DMS153 (cell line): Measurements from ENCODE around the gene SHROOM1.
"Not testable (repeated sequence)": the region's sequence is repeated elsewhere in the genome, so short reads cannot be mapped to it uniquely, and the experiment has no call there.

Source experiments
- DNase-seq: peaks from one replicate; lab custom pipeline; 2025; lab: John Stamatoyannopoulos, UW

The SHROOM1 gene

GRCh38 chr5:132807163-132807838, 23.1 kb downstream of the SHROOM1 start:
- DNase-seq = no peak

GRCh38 chr5:132806804-132807162, 23.7 kb downstream of the SHROOM1 start:
- DNase-seq = not testable (repeated sequence)

GRCh38 chr5:132805872-132806271, 24.6 kb downstream of the SHROOM1 start:
- DNase-seq = not testable (repeated sequence)

- not testable (repeated sequence) for DNase-seq
Observed at GRCh38 chr5:132804219-132804618, 26.2 kb downstream of the SHROOM1 start.

GRCh38 chr5:132802685-132803066, 27.8 kb downstream of the SHROOM1 start:
- DNase-seq = not testable (repeated sequence)

- no peak for DNase-seq
Observed at GRCh38 chr5:132802044-132802684, 28.3 kb downstream of the SHROOM1 start.

GRCh38 chr5:132800545-132800944, 29.9 kb downstream of the SHROOM1 start:
- DNase-seq = no peak

- DNase-seq = no peak
Observed at GRCh38 chr5:132799392-132799791, 31.1 kb downstream of the SHROOM1 start.

- no peak for DNase-seq
Observed at GRCh38 chr5:132797651-132798050, 32.8 kb downstream of the SHROOM1 start.

- no peak for DNase-seq
Observed at GRCh38 chr5:132791026-132791425, 39.4 kb downstream of the SHROOM1 start.

- no peak for DNase-seq
Observed at GRCh38 chr5:132790201-132790865, 40.1 kb downstream of the SHROOM1 start.

GRCh38 chr5:132788990-132789886, 41.2 kb downstream of the SHROOM1 start:
- DNase-seq = no peak

- DNase-seq = no peak
Observed at GRCh38 chr5:132788508-132788907, 41.9 kb downstream of the SHROOM1 start.

GRCh38 chr5:132787076-132787475, 43.4 kb downstream of the SHROOM1 start:
- DNase-seq = no peak

- DNase-seq = no peak
Observed at GRCh38 chr5:132785864-132786263, 44.6 kb downstream of the SHROOM1 start.

GRCh38 chr5:132785365-132785764, 45.1 kb downstream of the SHROOM1 start:
- DNase-seq = no peak

- no peak for DNase-seq
Observed at GRCh38 chr5:132782101-132782500, 48.3 kb downstream of the SHROOM1 start.

GRCh38 chr5:132781029-132781428, 49.4 kb downstream of the SHROOM1 start:
- no peak for DNase-seq

- no peak for DNase-seq
Observed at GRCh38 chr5:132780577-132780976, 49.9 kb downstream of the SHROOM1 start.

- no peak for DNase-seq
Observed at GRCh38 chr5:132779961-132780360, 50.5 kb downstream of the SHROOM1 start.

- no peak for DNase-seq
Observed at GRCh38 chr5:132778856-132779255, 51.6 kb downstream of the SHROOM1 start.

GRCh38 chr5:132778129-132778528, 52.3 kb downstream of the SHROOM1 start:
- no peak for DNase-seq
